Measurements from ENCODE around the gene PGLYRP2.

Gene PGLYRP2

GRCh38 chr19:15423130-15423529 lies 56.2 kb downstream of the PGLYRP2 start:
- DNase-seq: no peak

DNA sequence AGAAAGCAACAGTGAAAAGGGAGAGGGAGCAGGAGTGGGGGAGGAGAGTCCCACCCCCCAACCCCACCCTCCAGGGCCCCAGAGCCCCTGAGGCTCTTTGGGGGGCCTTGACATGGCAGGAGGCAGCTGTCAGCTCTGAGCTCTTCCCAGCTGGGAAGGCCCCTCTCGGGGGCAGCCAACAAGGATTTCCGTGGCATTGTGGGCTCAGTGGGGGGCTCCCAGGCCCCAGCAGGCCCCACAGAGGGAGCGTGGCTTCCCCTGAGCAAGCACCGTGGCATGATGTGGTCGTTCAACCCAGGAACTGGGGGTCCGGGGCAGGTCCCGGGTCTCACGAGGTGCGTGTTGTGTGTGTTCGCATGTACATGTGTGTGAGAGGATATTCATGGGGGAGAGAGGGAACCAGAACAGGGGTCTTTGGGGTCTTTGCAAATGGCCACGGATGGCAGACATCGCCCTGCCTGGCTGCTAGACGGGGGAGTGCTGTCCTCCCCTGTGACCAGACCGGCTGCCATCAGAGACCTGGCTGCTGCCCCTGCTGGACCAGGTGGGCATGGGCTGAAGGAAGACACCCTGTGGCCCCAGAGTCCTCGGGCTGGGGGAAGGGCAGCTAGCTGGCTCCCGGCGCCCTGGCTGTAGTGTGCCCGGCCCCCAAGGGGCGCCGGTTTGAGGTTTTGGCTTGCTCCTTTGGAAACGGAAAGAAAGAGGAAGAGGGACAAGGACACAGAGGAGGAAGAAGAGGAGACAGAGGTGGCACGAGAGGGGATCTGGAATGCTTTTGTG lies 56.8 kb downstream of the PGLYRP2 start:
- no peak for DNase-seq

- DNase-seq: no peak
Measured at GRCh38 chr19:15421721-15422260, 57.5 kb downstream of the PGLYRP2 start.

GRCh38 chr19:15421136-15421695 lies 58.1 kb downstream of the PGLYRP2 start:
- DNase-seq: no peak

- DNase-seq: no peak
Measured at GRCh38 chr19:15419413-15420025, 59.8 kb downstream of the PGLYRP2 start.

Measured in stimulated activated CD4-positive, alpha-beta T cell treated with anti-CD3 and anti-CD28 coated beads, Interleukin-15, amount 100 ng/mL, for 24 hours (primary cell).